Central memory CD4-positive, alpha-beta T cell (primary cell): ENCODE measurements around the gene PLPPR2.
"Not testable (repeated sequence)": the region's sequence is repeated elsewhere in the genome, so short reads cannot be mapped to it uniquely, and the experiment has no call there.

Source experiments
- DNase-seq: peaks from one replicate; pipeline ENCODE4 v3.0.0; 2022
- total RNA-seq, 3 experiments: gene quantifications; one replicate each; lab custom pipeline; 2026; lab: John Stamatoyannopoulos, UW

PLPPR2 gene, protein sequence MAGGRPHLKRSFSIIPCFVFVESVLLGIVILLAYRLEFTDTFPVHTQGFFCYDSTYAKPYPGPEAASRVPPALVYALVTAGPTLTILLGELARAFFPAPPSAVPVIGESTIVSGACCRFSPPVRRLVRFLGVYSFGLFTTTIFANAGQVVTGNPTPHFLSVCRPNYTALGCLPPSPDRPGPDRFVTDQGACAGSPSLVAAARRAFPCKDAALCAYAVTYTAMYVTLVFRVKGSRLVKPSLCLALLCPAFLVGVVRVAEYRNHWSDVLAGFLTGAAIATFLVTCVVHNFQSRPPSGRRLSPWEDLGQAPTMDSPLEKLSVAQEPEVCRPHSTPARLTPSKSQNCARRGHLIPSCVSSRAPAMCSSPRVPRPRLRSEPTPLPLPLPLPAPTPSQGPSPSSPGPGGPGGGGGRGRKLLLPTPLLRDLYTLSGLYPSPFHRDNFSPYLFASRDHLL
- total RNA-seq: 4.3 to 10.2 (median 6.3) reads per million in 3 experiments

DNA sequence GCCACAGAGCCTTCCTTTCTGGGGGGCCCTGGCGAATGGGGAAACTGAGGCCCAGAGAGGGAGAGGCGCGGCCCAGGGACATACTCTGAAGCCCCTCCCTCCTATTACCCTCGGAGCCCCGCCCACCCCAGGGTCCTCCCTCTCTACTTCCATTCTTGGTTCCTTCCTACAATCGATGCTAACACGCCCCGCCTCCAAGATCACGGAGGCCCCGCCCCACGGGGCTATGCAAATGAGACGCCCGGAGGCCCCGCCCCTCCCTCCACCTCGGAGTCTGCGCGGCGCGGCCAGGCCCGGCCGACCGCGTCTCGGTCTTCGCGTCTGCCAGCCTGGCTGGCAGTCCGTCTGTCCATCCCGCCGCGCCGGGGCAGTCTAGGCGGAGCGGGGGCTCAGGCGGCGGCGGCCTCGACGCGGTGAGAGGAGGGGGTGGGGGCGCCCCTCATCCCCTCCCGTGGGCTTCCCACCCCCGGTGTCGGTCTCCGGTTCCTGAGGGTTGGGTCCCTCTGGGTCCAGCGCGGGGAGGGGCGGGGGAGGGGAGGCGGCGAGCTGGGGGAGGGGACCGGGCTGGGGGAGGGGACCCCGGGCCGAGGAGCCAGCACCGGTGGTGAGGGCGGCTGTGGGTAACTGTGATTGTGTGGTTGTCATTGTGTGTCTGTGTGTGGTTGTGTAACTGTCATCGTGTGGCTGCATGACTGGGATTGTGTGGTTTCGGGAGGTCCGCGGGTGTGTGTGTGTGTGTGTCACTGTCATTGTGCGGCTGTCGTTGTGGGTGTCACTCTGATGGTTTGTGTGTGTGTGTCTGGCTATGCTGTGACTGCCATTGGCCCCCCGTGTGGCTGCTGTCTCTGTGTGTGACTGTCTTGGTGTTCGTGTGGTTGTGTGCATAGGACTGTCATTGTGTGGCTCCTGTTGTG is at the start of gene PLPPR2:
Gene PLPPR2 (plus strand): TSS at position 273 of the 914 bp plus-strand sequence. CDS start 2,242 bp downstream, outside the sequence.
- peak; percentile 78 for DNase-seq

DNA sequence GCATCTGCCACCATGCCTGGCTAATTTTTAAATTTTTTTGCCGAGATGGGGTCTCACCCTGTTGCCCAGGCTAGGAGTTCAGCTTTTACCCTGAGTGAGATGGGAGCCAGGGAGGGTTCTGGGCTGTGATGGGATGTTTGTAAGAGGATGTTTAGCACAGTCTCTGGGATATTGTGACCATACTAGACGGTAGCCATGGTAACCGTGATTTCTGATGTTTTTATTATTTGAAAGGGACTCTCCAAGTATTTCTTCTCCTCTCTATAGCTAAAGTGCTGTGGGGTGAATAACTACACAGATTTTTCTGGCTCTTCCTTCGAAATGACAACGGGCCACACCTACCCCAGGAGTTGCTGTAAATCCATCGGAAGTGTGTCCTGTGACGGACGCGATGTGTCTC is 48.9 kb upstream of the PLPPR2 start:
- no peak for DNase-seq

DNA sequence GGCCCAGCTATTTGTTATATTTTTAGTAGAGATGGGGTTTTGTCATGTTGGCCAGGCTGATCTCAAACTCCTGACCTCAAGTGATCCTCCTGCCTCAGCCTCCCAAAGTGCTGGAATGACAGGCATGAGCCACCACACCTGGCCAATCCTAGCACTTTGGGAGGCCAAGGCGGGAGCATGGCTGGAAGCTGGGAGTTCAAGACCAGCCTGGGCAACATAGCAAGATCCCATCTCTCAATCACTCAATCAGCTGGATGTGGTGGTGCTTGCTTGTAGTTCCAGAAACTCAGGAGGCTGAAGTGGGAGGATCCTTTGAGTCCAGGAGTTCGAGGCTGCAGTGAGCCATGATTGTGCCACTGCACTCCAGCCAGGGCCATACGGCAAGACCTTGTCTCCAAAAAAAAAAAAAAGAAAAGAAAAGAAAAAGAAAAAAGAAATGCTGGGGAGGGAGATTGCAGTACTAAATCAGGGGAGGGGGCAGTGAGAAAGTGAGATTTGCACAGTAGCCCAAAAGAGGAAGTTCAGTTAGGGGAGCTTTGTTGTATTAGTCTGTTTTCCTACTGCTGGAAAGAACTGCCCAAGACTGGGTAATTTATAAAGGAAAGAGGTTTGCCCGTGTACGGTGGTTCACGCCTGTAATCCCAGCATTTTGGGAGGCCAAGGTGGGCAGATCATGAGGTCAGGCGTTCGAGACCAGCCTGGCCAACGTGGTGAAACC is 34.8 kb upstream of the PLPPR2 start:
- DNase-seq: not testable (repeated sequence)

DNA sequence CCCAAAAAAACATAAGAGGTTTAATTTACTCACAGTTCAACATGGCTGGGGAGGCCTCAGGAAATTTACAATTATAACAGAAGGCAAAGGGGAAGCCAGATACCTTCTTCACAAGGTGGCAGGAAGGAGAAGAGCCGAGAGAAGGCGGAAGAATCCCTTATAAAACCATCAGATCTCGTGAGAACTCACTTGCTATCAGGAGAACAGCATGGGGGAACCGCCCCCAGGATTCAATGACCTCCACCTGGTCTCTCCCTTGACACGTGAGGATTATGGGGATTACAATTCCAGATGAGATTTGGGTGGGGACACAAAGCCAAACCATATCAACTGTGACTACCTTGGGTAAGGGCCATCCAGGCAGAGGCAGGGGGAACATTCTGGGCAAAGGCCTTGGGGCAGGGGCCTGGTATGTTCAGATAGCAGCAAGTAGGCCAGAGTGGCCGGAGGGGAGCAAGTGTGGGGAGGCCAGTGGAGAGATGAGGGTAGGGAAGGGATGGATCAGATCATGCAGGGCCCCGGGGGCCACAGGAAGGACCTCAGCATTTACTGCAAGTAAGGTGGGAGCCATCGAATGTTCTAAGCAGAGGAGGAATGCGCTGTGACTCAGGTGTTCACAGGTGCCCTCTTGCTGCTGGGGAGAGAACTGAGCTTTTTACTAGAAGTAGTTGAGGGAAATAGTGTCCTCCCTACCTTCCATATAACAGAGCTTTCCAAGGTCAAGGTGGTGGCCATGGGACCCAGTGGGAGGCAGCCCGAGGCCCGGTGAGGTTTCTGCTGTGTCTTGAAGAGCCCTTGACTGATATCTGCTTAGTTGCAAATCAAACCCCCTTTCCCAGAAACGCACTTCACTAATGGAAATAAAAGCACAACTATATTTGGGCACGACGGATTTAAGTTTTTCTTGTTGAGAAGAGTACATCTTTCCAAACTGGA is 33.8 kb upstream of the PLPPR2 start:
- no peak for DNase-seq

DNA sequence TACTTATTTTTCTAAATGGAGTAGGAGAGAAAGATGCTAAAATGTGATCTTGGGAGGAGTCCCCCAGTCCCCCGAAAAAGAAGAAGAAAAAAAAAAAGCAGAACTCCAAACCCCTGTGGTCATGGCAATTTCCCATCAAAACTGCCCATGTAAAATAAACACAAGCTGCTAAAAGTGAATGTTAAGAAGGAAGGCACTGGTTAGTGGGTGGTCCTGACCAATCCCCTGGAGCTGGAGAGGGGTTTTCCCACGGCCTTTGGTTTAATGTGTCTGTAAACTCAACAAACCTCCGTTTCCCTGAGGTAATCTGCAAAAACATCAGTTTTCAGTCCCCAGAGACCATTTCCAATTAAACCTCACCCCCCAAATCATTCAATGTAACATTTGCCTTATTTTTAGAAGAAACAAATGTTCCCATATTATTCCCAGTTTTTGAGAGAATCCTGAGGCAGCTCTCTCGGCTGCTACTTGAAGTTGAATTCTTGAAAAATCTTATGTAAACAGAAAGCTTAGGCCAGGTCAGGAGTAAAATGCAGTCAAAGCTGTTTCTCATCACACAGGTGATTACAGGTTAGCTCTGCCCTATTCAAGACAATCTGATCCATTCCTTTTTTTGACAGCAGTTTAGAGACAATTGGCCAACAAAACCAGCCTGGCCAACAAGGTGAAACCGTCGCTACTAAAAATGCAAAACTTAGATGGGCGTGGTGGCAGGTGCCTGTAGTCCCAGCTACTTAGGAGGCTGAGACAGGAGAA is 32.8 kb upstream of the PLPPR2 start:
- DNase-seq: no peak

DNA sequence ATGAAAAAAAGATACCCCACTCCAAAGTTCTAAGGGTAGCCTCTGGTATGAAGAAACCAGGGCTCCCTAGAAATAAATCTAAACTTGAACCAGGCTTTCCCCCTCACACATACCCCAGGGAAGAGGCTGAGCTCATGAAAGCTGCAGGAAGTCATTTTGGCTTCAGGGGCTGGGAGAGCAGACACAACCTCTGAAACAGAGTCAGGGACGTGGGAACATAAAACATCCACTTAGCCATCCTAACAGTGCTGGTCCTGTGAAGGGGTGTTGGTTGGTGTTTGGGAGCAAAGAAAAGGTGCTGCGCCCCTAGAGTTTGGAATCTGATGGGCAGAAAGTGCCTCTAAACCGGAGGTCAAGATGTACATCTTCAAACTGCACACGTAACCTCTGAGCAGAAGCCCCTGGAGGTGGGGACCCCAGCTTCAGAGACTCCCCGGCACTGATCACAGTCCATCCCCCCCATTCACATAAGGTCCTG is 31.6 kb upstream of the PLPPR2 start:
- DNase-seq: no peak

DNA sequence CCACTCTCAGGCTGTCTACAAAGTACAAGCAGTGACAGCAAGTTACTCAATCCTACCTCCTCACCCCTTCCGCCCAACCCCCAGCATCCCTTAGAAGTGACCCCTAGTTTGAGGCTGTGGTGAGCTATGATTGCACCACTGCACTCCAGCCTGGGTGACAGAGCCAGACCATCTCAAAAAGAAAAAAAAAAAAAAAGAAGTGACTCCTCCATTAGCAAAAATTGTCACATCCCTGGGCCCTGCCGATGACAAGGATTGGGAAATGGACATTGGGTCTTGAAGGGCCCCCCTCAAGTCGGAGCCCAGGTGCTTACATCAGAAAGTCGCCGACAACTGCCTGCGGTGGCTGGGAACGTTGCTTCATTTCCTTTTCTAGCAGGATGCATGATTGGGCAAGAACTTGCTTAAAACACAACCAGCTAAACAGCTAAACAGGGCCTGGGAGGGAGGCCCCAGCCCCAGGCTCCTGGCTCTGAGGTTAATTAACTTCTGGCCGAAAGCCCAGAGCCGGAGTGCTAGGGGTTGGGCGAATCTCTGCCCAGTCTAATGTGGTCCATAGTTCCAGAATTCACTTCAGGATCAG is 31.1 kb upstream of the PLPPR2 start:
- DNase-seq: no peak

DNA sequence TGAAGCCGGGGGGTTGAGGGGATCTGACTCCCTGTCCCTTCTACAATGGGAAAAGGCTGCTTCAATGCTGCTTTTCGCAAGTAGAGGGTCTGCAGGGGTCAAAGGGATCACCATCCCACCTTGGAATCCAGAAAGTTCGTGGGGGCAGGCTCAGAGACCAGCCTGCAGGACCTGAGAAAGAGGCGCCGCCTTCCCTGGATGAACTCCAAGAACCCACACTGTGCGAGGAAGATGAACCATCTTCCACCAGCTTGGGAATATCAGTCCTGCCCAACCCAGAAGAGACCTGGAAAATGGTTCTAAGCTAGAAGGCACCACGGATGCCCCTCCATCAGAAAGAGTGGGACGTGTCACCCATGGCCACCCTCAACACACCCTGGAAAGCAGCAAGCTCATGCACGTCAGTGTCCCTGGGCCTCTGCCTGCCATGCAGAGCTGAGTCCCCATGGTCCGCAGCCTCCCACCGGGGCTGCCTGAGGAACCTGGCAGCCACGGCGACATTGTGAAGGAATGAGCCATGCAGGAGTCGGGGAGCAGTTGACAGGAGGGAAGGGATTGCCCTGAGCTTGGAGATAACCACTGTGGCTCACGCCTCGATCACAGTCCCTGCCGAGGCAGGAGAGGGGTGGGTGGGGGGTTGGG is 30.4 kb upstream of the PLPPR2 start:
- no peak for DNase-seq

DNA sequence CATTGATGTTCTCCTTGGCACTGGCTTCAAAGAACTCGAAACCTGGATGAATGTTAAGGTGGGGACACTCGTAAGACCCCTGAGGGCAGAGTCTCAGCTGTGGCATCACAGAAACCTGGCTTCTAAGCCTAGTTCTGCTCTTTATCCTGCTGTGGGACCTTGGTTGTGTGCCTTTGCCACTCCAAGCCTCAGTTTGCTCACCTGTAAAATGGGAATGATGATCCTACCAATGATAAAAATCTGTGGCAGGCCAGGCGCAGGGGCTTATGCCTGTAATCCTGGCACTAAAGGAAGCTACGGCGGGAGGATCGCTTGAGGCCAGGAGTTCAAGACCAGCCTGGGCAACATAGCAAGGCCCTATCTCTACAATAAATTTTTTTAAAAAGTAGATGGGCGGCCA is 29.7 kb upstream of the PLPPR2 start:
- DNase-seq: no peak

DNA sequence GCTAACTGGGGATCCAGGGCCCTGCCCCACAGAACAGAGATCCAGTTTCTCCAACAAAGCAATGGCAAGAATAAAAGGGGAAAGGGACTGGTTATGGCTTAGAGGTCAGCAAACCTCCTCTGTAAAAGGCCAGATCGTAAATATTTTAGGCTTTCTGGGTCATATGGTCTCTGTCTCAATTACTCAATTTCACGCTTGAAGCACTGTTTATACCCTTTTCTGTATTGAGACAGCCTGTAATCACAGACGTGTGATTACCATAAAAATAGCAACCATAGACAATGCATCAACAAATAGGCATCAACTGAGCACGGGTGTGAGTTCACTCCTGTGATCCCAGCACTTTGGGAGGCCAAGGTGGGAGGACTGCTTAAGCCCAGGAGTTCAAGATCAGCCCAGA is 25.1 kb upstream of the PLPPR2 start:
- DNase-seq: no peak

DNA sequence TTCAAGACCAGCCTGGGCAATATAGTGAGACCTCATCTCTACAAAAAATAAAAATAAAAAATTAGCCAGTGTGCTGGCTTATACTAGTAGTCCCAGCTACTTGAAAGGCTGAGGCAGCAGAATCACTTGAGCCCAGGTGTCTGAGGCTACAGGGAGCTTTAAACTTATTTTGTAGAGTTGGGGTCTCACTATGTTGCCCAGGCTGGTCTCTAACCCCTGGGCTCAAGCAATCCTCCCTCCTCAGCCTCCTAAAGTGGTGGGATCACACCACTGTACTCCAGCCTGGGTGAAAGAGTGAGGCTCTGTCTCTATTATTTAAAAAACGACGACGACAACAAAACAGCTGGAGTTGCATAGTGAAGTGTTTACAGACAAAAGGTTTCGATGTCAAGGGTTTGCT is 23.7 kb upstream of the PLPPR2 start:
- no peak for DNase-seq

DNA sequence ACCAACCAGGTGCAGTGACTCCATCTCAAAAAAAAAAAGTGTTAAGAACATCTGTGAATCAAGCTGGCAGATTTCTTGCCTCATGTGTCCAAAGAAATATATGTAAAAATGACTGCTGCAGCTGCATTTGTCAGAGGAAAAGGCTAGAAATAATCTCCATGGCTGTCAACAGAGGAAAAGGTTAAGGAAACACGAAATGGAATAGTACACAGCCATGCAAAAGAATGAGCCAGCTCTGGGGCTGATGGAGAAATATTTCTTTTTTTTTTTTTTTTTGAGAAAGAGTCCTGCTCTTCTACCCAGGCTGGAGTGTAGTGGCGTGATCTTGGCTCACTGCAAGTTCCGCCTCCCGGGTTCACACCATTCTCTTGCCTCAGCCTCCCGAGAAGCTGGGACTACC is 22.4 kb upstream of the PLPPR2 start:
- no peak for DNase-seq

DNA sequence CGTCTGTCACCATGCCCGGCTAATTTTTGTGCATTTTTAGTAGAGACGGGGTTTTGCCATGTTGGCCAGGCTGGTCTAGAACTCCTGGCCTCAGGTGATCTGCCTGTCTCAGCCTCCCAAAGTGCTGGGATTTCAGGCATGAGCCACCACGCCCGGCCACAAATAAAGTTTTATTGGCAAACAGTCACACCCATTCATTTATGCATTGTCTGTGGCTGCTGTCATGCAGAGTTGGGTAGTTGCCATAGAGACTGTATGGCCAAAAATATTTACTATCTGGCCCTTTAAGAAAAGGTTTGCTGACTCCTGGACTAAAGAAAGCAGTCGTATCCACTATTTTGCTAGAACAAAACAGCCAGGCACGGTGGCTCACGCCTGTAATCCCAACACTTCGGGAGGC is 21.4 kb upstream of the PLPPR2 start:
- not testable (repeated sequence) for DNase-seq

DNA sequence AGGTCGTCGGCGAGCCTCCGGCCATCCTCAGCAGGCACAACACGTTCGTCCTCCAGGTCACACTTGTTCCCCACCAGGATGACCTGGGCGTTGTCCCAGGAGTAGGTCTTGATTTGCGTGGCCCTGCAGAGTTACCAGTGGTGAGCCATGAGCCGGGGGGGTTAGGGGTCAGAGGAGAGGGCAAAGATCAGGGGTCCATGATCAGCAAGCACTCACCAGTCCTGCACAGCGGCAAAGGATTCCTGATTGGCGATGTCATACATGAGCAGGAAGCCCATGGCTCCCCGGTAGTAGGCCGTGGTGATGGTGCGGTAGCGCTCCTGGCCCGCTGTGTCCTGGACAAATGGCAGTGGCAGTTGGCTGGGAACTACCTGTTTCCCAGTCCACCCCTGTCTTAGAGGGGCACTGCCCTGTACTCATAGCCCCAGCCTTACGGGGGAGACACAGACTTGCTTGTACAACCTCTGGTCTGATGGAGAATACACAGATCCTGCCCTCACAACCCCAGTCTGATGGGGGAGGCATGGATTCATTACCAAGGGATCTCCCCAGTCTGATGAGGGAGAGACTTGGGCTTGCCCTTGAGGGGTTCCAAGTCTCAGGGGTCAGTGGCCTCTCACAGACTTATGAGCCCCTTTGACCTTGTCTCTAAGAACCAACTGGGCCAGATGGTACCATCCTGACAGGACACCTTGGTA is 19.6 kb upstream of the PLPPR2 start:
- DNase-seq: no peak

DNA sequence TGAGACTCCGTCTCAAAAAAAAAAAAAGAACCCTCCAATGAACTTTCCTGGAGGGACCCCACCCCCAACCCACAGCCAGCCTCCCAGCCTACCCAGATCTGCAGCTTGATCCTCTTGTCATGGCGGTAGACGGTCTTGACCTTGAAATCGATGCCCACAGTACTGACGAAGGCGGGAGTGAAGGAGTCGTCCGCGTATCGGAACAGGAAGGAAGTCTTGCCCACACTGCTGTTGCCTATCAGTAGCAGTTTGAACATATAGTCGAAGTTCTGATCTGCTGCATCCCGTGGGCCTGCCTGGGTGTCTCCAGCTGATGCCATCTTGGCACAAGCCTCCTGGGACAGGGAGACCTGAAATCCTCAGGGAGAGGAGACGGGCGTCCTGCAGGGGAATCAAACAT is 18.2 kb upstream of the PLPPR2 start:
- DNase-seq: no peak

DNA sequence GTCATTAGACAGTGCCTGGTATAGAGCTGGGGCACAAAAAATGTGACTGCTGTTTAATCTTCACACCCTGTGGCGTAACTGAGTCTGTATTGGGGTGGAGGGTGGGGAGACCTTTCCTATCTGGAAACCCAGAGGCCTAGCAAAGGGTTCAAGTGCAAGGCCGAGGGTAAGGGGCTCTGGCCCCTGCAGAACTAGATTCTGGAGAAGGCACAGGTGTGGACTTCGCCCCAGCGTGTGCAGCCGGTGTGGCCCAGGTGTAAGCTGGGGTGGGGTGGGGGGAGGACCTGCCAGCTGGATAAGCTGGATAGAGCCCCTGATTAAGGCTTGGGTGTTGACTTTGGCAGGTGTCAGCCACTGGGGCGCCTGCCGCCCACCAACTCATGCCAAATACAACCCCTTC is 17.1 kb upstream of the PLPPR2 start:
- no peak for DNase-seq

DNA sequence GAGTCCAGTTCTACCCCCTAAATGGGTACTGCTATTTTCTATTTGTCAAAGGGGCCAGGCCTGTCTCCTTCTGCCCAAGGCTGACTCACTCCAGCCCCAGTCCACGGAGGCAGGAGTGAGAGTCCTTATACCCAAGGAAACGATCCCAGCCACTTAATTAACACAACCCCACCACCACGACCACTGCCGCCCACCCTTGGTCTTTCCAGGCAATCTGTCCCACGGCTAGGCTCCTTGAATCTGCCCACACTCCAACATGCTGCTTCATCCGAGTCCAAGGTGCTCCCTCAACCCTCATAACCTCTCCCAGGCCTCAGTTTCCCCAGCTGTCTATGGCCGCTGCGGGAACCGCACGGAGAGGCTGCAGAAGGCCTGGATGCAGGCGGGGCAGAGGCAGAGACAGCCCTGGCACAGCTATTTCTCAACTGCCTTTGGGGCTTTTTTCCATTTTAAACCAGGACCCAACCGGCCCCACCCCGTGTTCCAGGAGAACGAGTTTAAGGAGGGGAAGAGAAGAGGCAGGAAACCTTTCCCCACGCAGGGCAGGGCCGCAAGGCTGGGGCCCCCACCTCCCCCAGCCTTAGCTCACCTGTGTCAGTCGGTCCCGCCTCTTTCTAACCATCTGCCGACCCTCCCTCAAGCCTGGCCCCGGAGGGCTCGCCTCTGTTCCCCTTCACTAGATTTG is 16.5 kb upstream of the PLPPR2 start:
- no peak for DNase-seq

DNA sequence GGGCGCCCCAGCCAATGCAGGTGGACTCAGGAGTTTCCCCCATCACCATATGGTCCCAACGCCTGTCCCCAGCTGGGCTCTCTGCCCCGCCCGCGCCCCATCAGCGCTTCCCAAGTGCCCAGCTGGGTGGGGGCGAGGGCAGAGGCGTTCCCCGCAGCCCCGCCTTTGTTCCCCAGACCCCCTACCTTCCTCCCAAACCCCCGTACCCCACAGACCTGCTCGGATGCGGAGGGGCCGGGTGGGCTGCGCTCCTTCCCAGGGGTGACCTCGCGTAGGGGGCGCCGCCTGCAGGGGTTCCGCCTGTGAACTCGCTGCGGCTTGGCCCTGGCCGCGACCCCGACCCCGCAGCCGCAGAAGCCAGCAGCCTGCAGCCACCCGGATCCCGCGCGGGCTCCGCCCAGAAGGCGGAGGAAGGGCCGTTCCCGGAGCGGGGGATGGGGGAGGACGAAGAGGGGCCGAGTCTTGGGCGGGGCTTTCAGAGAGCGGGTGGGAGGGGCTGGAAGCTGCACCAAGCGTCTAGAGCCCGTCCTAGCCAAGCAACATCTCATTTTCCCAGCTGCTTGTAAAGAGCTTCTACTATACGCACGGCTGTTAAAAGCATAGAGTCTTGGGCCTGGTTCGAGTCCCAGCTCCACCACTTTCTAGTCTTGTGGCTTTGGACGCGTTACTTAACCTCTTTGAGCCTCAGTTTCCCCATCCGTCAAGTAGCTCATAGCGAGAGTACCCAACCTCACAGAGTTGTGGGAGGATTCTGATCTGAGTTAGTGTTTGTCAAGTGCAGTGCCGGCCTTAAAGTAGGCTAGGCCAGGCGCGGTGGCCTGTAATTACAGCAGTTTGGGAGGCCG is 15.8 kb upstream of the PLPPR2 start, which contains the start of gene RAB3D:
Gene RAB3D (minus strand): TSS at position 404 of the 845 bp plus-strand sequence. CDS start 2,258 bp downstream, outside the sequence.
- peak; percentile 41 for DNase-seq
